GM12878 (cell line): ENCODE data around the gene POT1. TPM values are rescaled to one million over a fixed set of nuclear protein-coding genes. Genes with fewer than 3 reads are reported as not detected.

ENCODE experiments used
- ATAC-seq: fragments of 200-7000 bp; cut with Tn5 transposase; 3 replicates; pipeline ENCODE4 v1.9.1; 2020; ENCODE audit warnings: mild to moderate bottlenecking, moderate library complexity
- BruUV-seq: library from RNA; stranded (reverse); fragments of 400-500 nt; replicated peaks from 2 replicates; lab custom pipeline; 2021; lab: Mats Ljungman, UMichigan
- CTCF ChIA-PET: fragments of 300-600 bp; sonication (Branson Sonifier 250); formaldehyde crosslinking; extraction: SDS; loops from one replicate; lab custom pipeline; 2021; ENCODE audit warnings: inconsistent platforms; lab: Yijun Ruan, JAX
- POLR2A ChIA-PET: fragments of 350-600 bp; formaldehyde crosslinking; extraction: SDS; loops from one replicate; lab custom pipeline; 2021; ENCODE audit warnings: inconsistent platforms; lab: Charles Lee
- RAD21 ChIA-PET: fragments of 300-600 bp; sonication (Branson Sonifier 250); formaldehyde crosslinking; loops from one replicate; lab custom pipeline; 2023; ENCODE audit warnings: antibody characterized with exemption; ENCODE audit not compliant: unreplicated experiment; lab: Charles Lee
- SMC1A ChIA-PET: fragments of 300-600 bp; sonication (Branson Sonifier 250); formaldehyde crosslinking; loops from one replicate; lab custom pipeline; 2023; ENCODE audit not compliant: unreplicated experiment, uncharacterized antibody; lab: Charles Lee
- DNase-seq: peaks from one replicate; pipeline ENCODE4 v3.0.0-alpha.2; 2011; ENCODE audit warnings: low read depth, low spot score
- FAIRE-seq: peaks from 3 replicates; lab custom pipeline; 2011; peaks lifted over from hg19 to GRCh38; lab: Jason Lieb, UNC
- H2AFZ ChIP-seq: 2 replicates; pipeline ENCODE4 v1.6.0; 2011; ENCODE audit warnings: low read depth, low read length, control low read depth; ENCODE audit not compliant: control insufficient read depth
- H3K27ac ChIP-seq: 2 replicates; pipeline ENCODE4 v1.5.1; 2011; ENCODE audit warnings: control low read depth; ENCODE audit not compliant: control insufficient read depth, insufficient read depth
- H3K27me3 ChIP-seq, 2 experiments: replicated peaks in 1 of 2; 2 replicates each; pipeline versions ENCODE4 v1.6.0 to v1.6.1; 2011; ENCODE audit warnings: low read length in 1 of 2; ENCODE audit not compliant: control insufficient read depth in 2 of 2, insufficient read depth in 2 of 2
- H3K36me3 ChIP-seq, 2 experiments: 2 replicates each; pipeline ENCODE4 v1.5.1; 2011; ENCODE audit warnings: low read length in 1 of 2; ENCODE audit not compliant: control insufficient read depth in 2 of 2, insufficient read depth in 2 of 2
- H3K4me1 ChIP-seq: 2 replicates; pipeline ENCODE4 v1.6.1; 2011; ENCODE audit warnings: mild to moderate bottlenecking, low read length, moderate library complexity, mixed read lengths; ENCODE audit not compliant: control insufficient read depth, insufficient read depth
- H3K4me2 ChIP-seq: 2 replicates; pipeline ENCODE4 v1.6.0; 2011; ENCODE audit warnings: control low read depth; ENCODE audit not compliant: control insufficient read depth, insufficient read depth
- H3K4me3 ChIP-seq: fragments of 200-600 bp; sonication (generic); 2 replicates; pipeline ENCODE4 v1.5.1; 2016
- H3K79me2 ChIP-seq: 2 replicates; pipeline ENCODE4 v1.6.0; 2011; ENCODE audit warnings: low read length; ENCODE audit not compliant: control insufficient read depth, insufficient read depth
- H3K9ac ChIP-seq: 2 replicates; pipeline ENCODE4 v1.8.0; 2011; ENCODE audit warnings: low read length, control low read depth, mixed read lengths; ENCODE audit not compliant: control insufficient read depth, insufficient read depth
- H3K9me3 ChIP-seq: replicated peaks from 3 replicates; pipeline ENCODE4 v1.5.1; 2011; ENCODE audit warnings: mild to moderate bottlenecking, low read length; ENCODE audit not compliant: control insufficient read depth, insufficient read depth
- H4K20me1 ChIP-seq: 2 replicates; pipeline ENCODE4 v1.6.0; 2011; ENCODE audit not compliant: control insufficient read depth, insufficient read depth
- ATF7 ChIP-seq: fragments of 450-650 bp; IDR thresholded peaks from 2 replicates; pipeline ENCODE4 v1.6.1; 2016; ENCODE audit warnings: low read depth, mild to moderate bottlenecking
- CBX5 ChIP-seq: sonication (generic); IDR thresholded peaks from 2 replicates; pipeline ENCODE4 v1.6.1; 2016; ENCODE audit warnings: low read depth, moderate library complexity, mild to moderate bottlenecking, inconsistent platforms
- CEBPB ChIP-seq, 2 experiments: fragments of 150-350 bp in 1 of 2; IDR thresholded peaks; 2 replicates each; pipeline ENCODE4 v1.6.1; 2012 to 2014; ENCODE audit warnings: low read depth in 2 of 2, low read length in 2 of 2, borderline replicate concordance in 1 of 2, inconsistent platforms in 1 of 2
- CHD1 ChIP-seq: IDR thresholded peaks from 2 replicates; pipeline ENCODE4 v1.6.1; 2012; ENCODE audit warnings: low read depth, low read length, improper control_type of control experiment
- DPF2 ChIP-seq: fragments of 450-650 bp; IDR thresholded peaks from 2 replicates; pipeline ENCODE4 v1.6.1; 2017; ENCODE audit warnings: mild to moderate bottlenecking
- EP300 ChIP-seq, 2 experiments: fragments of 150-350 bp in 1 of 2; IDR thresholded peaks; 2 replicates each; pipeline ENCODE4 v1.6.1; 2011 to 2012; ENCODE audit warnings: low read depth in 2 of 2, low read length in 2 of 2, borderline replicate concordance in 1 of 2, improper control_type of control experiment in 1 of 2, inconsistent platforms in 1 of 2; ENCODE audit not compliant: control insufficient read depth in 1 of 2
- IRF4 ChIP-seq: IDR thresholded peaks from 2 replicates; pipeline ENCODE4 v1.6.1; 2011; ENCODE audit warnings: low read depth, low read length
- JUND ChIP-seq: IDR thresholded peaks from 2 replicates; pipeline ENCODE4 v1.6.1; 2012; ENCODE audit warnings: low read depth, mild to moderate bottlenecking, low read length, improper control_type of control experiment, moderate library complexity
- KAT2A ChIP-seq: conservative IDR thresholded peaks from 2 replicates; pipeline ENCODE4 v1.6.1; 2011; ENCODE audit warnings: low read depth, low read length; ENCODE audit not compliant: control insufficient read depth
- KDM1A ChIP-seq: fragments of 200-600 bp; sonication (generic); IDR thresholded peaks from 2 replicates; pipeline ENCODE4 v1.6.1; 2016; ENCODE audit warnings: borderline replicate concordance
- MTA2 ChIP-seq: fragments of 450-650 bp; IDR thresholded peaks from 2 replicates; pipeline ENCODE4 v1.6.1; 2016; ENCODE audit warnings: low read depth, mild to moderate bottlenecking, moderate library complexity
- NBN ChIP-seq: fragments of 450-650 bp; IDR thresholded peaks from 2 replicates; pipeline ENCODE4 v1.6.1; 2016
- POLR2A ChIP-seq: IDR thresholded peaks from 2 replicates; pipeline ENCODE4 v1.6.1; 2011; ENCODE audit warnings: low read depth, mild to moderate bottlenecking, low read length
- SP1 ChIP-seq: IDR thresholded peaks from one replicate; pipeline ENCODE4 v1.6.1; 2011; ENCODE audit warnings: low read depth, low read length
- YBX1 ChIP-seq: fragments of 450-650 bp; IDR thresholded peaks from 2 replicates; pipeline ENCODE4 v1.6.1; 2016; ENCODE audit warnings: antibody characterized with exemption
- YY1 ChIP-seq: IDR thresholded peaks from 2 replicates; pipeline ENCODE4 v1.6.1; 2011; ENCODE audit warnings: low read depth, mild to moderate bottlenecking, low read length
- ZNF207 ChIP-seq: fragments of 450-650 bp; IDR thresholded peaks from 2 replicates; pipeline ENCODE4 v1.6.1; 2014; ENCODE audit warnings: antibody characterized with exemption, mild to moderate bottlenecking, borderline replicate concordance
- ZNF24 ChIP-seq: fragments of 450-650 bp; IDR thresholded peaks from 2 replicates; pipeline ENCODE4 v1.6.1; 2017; ENCODE audit warnings: antibody characterized with exemption, mild to moderate bottlenecking
- WGBS: methylation state at CpG from one replicate; pipeline ENCODE4 v1.1.6; 2016; ENCODE audit warnings: low lambda C conversion rate; ENCODE audit not compliant: insufficient replicate concordance, insufficient coverage; ENCODE audit errors: missing lambda C conversion rate; 5-methylcytosine and 5-hydroxymethylcytosine counted together
- in situ Hi-C: fragments of 300-500 bp; cut with MboI; formaldehyde crosslinking; loops from 9 replicates; pipeline ENCODE4 v1.14.3; 2018; ENCODE audit warnings: mixed read lengths
- intact Hi-C: fragments of 100-400 bp; cut with micrococcal nuclease; formaldehyde crosslinking; loops from one replicate; pipeline ENCODE4 v1.14.2; 2022; ENCODE audit not compliant: unreplicated experiment
- polyA plus RNA-seq, 11 experiments: library from polyadenylated mRNA; depleted of rRNA in 4 of 11; unstranded in 6 of 11; stranded (reverse) in 5 of 11; fragments of >200 nt; fragmentation: Nextera tagmentation in 4 of 11; fragmentation: Illumina TruSeq in 1 of 11; extraction: Ambion mirVana in 4 of 11; extraction: Trizol in 1 of 11; gene quantifications; 1 replicate in 1 of 11; 2 replicates in 10 of 11; pipeline versions ENCODE4 v1.2.1 to v1.2.3, GENCODE V29; 2011 to 2016; ENCODE audit warnings: inconsistent platforms in 2 of 11, missing spikeins in 2 of 11, low read depth in 1 of 11
- total RNA-seq, 4 experiments: library from RNA; depleted of rRNA in 3 of 4; stranded (reverse); fragments of >200 nt in 3 of 4; fragmentation: Illumina TruSeq in 1 of 4; extraction: Trizol in 1 of 4; gene quantifications; 2 replicates each; pipeline versions ENCODE4 v1.2.1 to v1.2.3, GENCODE V29; 2013 to 2021
- TF ChIP-seq, protein P1 (sequence below): IDR thresholded peaks from 2 replicates; pipeline ENCODE4 v1.6.1; 2011; ENCODE audit warnings: low read depth, mild to moderate bottlenecking, low read length, moderate library complexity, borderline replicate concordance; ENCODE audit errors: extremely low read depth
- TF ChIP-seq, protein P2 (sequence below), 3 experiments: IDR thresholded peaks in 2 of 3; conservative IDR thresholded peaks in 1 of 3; 2 replicates each; pipeline ENCODE4 v1.5.1; 2011; ENCODE audit warnings: low read depth in 3 of 3, low read length in 3 of 3, mild to moderate bottlenecking in 3 of 3, control low read depth in 2 of 3, moderate library complexity in 2 of 3, inconsistent platforms in 1 of 3, mixed read lengths in 1 of 3; ENCODE audit not compliant: control insufficient read depth in 2 of 3, insufficient read depth in 1 of 3; ENCODE audit errors: extremely low read depth in 1 of 3

Gene POT1
- total and polyA plus RNA-seq, 10 of the 15 experiments (the other 5 are each of a cell fraction or from before 2014, with no cell fraction given) = 16.3 to 87.0 (median 33.9) TPM

DNA sequence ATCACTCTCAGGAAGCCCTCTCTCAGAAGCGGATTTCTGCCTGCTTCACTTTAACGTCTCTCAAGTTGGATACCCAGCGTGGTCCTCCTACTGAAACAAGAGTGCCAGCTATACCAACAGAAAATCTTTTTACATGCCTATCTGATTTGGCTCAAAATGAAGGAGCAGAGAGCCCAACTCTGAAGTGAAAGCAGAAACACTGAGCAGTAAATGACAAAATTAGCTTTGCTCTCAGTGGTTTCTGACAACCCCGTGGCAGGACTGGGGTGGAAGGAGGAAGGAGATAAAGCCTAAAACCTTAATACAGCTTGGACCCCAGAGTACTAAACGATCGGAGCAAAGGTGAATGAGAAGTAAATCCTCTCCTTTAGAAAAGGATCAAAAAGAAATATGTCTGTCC is 139.0 kb downstream of the POT1 start (continued):
- TF ChIP-seq CBX5 = no peak
- TF ChIP-seq CHD1 = no peak
- TF ChIP-seq JUND = no peak
- no peak for TF ChIP-seq ATF7
- TF ChIP-seq, protein P1, sequence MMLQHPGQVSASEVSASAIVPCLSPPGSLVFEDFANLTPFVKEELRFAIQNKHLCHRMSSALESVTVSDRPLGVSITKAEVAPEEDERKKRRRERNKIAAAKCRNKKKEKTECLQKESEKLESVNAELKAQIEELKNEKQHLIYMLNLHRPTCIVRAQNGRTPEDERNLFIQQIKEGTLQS = no peak
- TF ChIP-seq NBN = no peak
- no peak for TF ChIP-seq POLR2A
- TF ChIP-seq, all 136 proteins: peak for 0

DNA sequence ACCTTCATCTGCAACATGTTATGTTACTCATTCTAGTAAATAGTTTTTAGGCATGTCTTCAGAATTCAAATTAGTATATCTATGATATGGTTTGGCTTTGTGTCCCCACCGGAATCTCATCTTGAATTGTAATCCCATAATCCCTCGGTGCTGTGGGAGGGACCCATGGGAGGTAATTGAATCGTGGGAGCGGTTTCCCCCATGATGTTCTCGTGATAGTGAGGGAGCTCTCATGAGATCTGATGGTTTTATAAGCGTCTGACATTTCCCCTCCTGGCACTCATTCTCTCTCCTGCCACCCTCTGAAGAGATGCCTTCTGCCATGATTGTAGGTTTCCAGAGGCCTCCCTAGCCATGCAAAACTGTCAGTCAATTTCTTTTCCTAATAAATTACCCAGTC is 143.6 kb downstream of the POT1 start:
- no peak for FAIRE-seq
- ChIA-PET CTCF (interaction anchor here (0.9 to 3.7 kb wide), 7 partner anchors 10 to 908 kb away, joined by 3 to 37 read pairs (median 8); no protein-coding TSS in a partner anchor), RAD21 (interaction anchor here (1.6 kb wide), 1 partner anchor 633 kb away, joined by 3 read pairs; no protein-coding TSS in a partner anchor), SMC1A (interaction anchor here (0.6 to 2.9 kb wide), 4 partner anchors 14 to 685 kb away, joined by 3 to 15 read pairs (median 3); no protein-coding TSS in a partner anchor), POLR2A (no interaction called here)
- DNase-seq = no peak
- no peak overlapping the region for H2AFZ ChIP-seq
- intact Hi-C loops (loop anchor here (1.0 to 10.0 kb wide), 5 partner anchors 59 to 685 kb away; no protein-coding TSS in a partner anchor), in situ Hi-C loops (loop anchor here (10.0 kb wide), 1 partner anchor 621 kb away; no protein-coding TSS in a partner anchor)
- no peak for ATAC-seq
- no peaks in the 10 kb centered on the region for H3K36me3 ChIP-seq
- no peak overlapping the region for H3K27ac ChIP-seq
- no peak overlapping the region for H3K4me2 ChIP-seq
- no peaks in the 10 kb centered on the region; a peak in 1 of 4 replicates for H3K27me3 ChIP-seq
- no peak overlapping the region for H3K9ac ChIP-seq
- BruUV-seq = no TSS peak
- H3K4me3 ChIP-seq = no peak overlapping the region
- no peaks in the 10 kb centered on the region for H4K20me1 ChIP-seq
- H3K4me1 ChIP-seq = no peaks in the 10 kb centered on the region
- H3K9me3 ChIP-seq = no peaks in the 10 kb centered on the region
- H3K79me2 ChIP-seq = no peaks in the 10 kb centered on the region
- 57% methylated on average over 6 of the region's 6 CpGs for WGBS
- TF ChIP-seq KAT2A (no peak), YBX1 (no peak), SP1 (no peak), IRF4 (no peak), KDM1A (no peak), MTA2 (no peak), YY1 (no peak), ZNF207 (no peak), CEBPB (IDR thresholded peaks at IDR 0.05; ENCODE audit: borderline replicate concordance in 1 of 2, low read depth in 2 of 2, low read length in 2 of 2) (no peak), EP300 (IDR thresholded peaks at IDR 0.05; ENCODE audit: borderline replicate concordance in 1 of 2, control insufficient read depth in 1 of 2, low read depth in 2 of 2, low read length in 2 of 2) (no peak), ZNF24 (no peak), DPF2 (no peak)
- TF ChIP-seq, protein P2, sequence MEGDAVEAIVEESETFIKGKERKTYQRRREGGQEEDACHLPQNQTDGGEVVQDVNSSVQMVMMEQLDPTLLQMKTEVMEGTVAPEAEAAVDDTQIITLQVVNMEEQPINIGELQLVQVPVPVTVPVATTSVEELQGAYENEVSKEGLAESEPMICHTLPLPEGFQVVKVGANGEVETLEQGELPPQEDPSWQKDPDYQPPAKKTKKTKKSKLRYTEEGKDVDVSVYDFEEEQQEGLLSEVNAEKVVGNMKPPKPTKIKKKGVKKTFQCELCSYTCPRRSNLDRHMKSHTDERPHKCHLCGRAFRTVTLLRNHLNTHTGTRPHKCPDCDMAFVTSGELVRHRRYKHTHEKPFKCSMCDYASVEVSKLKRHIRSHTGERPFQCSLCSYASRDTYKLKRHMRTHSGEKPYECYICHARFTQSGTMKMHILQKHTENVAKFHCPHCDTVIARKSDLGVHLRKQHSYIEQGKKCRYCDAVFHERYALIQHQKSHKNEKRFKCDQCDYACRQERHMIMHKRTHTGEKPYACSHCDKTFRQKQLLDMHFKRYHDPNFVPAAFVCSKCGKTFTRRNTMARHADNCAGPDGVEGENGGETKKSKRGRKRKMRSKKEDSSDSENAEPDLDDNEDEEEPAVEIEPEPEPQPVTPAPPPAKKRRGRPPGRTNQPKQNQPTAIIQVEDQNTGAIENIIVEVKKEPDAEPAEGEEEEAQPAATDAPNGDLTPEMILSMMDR (IDR thresholded peaks at IDR 0.05 in 2 of 3, conservative IDR thresholded peaks at IDR 0.05 in 1 of 3; ENCODE audit: control insufficient read depth in 2 of 3, extremely low read depth in 1 of 3, insufficient read depth in 1 of 3, low read depth in 3 of 3, low read length in 3 of 3) = no peak
